ENCODE measurements around the gene GNPDA2.

- TF ChIP-seq ZNF23 (CRISPR knock-in tag; IDR thresholded peaks at IDR 0.05) (no peak), PCBP2 (IDR thresholded peaks at IDR 0.05; ENCODE audit: low read depth, low read length, poor library complexity, severe bottlenecking) (no peak), PHF8 (IDR thresholded peaks at IDR 0.05; ENCODE audit: borderline replicate concordance, low read length) (no peak), CHCHD3 (CRISPR knock-in tag; IDR thresholded peaks at IDR 0.05) (no peak)
These were observed 64.3 kb downstream of the GNPDA2 start for GRCh38 chr4:44661940-44662622.

All from K562 (cell line).